Glomerular visceral epithelial cell (primary cell): ENCODE measurements around the gene CFAP206.
"Not testable (repeated sequence)": the region's sequence is repeated elsewhere in the genome, so short reads cannot be mapped to it uniquely, and the experiment has no call there.

Source experiments
- DNase-seq: peaks from one replicate; pipeline ENCODE4 v3.0.0-alpha.2; 2016; ENCODE audit errors: extremely low spot score

The CFAP206 gene

GRCh38 chr6:87420360-87420759, 12.6 kb downstream of the CFAP206 start:
- no peak for DNase-seq

GRCh38 chr6:87421576-87421975, 13.8 kb downstream of the CFAP206 start:
- DNase-seq, result no peak

GRCh38 chr6:87426789-87427188, 19.0 kb downstream of the CFAP206 start:
- DNase-seq, result no peak

GRCh38 chr6:87430499-87430898, 22.7 kb downstream of the CFAP206 start:
- DNase-seq, result no peak

GRCh38 chr6:87431263-87431662, 23.5 kb downstream of the CFAP206 start:
- DNase-seq, result no peak

- DNase-seq, result peak; percentile 66
These were observed 28.7 kb downstream of the CFAP206 start for GRCh38 chr6:87436435-87436834.

- no peak for DNase-seq
These were observed 33.9 kb downstream of the CFAP206 start for GRCh38 chr6:87441711-87442110.

GRCh38 chr6:87444362-87444761, 36.6 kb downstream of the CFAP206 start:
- DNase-seq, result peak; percentile 18

GRCh38 chr6:87465051-87465450, 57.3 kb downstream of the CFAP206 start:
- no peak for DNase-seq

GRCh38 chr6:87472525-87473418, 65.0 kb downstream of the CFAP206 start, which contains the start of gene SLC35A1:
Gene SLC35A1, plus strand, starts transcription at chr6:87472974. Its CDS starts 30 bp downstream, at chr6:87473004.
- peak; percentile 84 for DNase-seq

- peak; percentile 37 for DNase-seq
These were observed 65.7 kb downstream of the CFAP206 start for GRCh38 chr6:87473419-87473903.

GRCh38 chr6:87481931-87482330, 74.2 kb downstream of the CFAP206 start:
- no peak for DNase-seq

- DNase-seq, result no peak
These were observed 74.6 kb downstream of the CFAP206 start for GRCh38 chr6:87482366-87482765.

- DNase-seq, result peak; percentile 96
These were observed 76.2 kb downstream of the CFAP206 start for GRCh38 chr6:87483929-87484328.

GRCh38 chr6:87484491-87484890, 76.7 kb downstream of the CFAP206 start:
- no peak for DNase-seq

- no peak for DNase-seq
These were observed 79.8 kb downstream of the CFAP206 start for GRCh38 chr6:87487555-87487954.

GRCh38 chr6:87489326-87489725, 81.6 kb downstream of the CFAP206 start:
- DNase-seq, result not testable (repeated sequence)

GRCh38 chr6:87494761-87495422, 87.1 kb downstream of the CFAP206 start:
- DNase-seq, result no peak

- DNase-seq, result no peak
These were observed 90.3 kb downstream of the CFAP206 start for GRCh38 chr6:87498048-87498447.

GRCh38 chr6:87501809-87502572, 94.2 kb downstream of the CFAP206 start:
- DNase-seq, result peak; percentile 53

- DNase-seq, result no peak
These were observed 96.7 kb downstream of the CFAP206 start for GRCh38 chr6:87504441-87504840.
